Astrocyte (in vitro differentiated cells and primary cell): ENCODE data around the gene TIMM22.

Source experiments
- CTCF ChIP-seq: IDR thresholded peaks from 2 replicates; pipeline ENCODE4 v1.5.1; 2011; ENCODE audit warnings: low read depth, mild to moderate bottlenecking, inconsistent platforms, low read length, moderate library complexity; ENCODE audit not compliant: insufficient read depth
- EZH2 ChIP-seq: IDR thresholded peaks from 2 replicates; pipeline ENCODE4 v1.6.1; 2012; ENCODE audit warnings: mild to moderate bottlenecking, low read length, inconsistent platforms; ENCODE audit not compliant: insufficient read depth

DNA sequence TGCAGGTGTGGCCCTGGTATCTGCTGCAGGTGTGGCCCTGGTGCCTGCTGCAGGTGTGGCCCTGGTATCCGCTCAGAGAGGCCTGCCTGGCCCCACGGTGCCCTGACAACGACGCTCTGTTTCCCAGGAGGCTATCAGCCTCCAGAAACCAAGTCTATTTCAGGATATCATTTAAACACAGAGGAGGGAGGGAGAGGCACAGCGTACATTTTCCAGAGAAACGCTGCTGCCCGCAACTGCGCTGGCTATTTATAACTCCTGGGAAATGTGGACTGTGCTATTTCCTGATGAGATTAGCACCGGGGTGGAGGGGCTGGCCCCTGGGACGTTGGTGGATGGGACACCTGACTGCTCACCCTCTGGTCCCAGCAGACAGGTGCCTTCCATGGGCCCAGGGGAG is 22.5 kb downstream of the TIMM22 start:
- TF ChIP-seq CTCF (no peak), EZH2 (no peak)
